GM21576 (cell line): Measurements from ENCODE around the gene MMP8.
A peak's percentile ranks its signal among the peaks of the same experiment; 100 is the strongest.

ENCODE experiments used
- ATAC-seq: cut with Tn5 transposase; IDR thresholded peaks from one replicate; pipeline ENCODE4 v1.9.1; 2021; ENCODE audit warnings: mild to moderate bottlenecking, moderate library complexity; ENCODE audit not compliant: unreplicated experiment

The MMP8 gene

GRCh38 chr11:102722821-102723220 lies 1.9 kb downstream of the MMP8 start:
- ATAC-seq = no peak

GRCh38 chr11:102719620-102720277 lies 5.0 kb downstream of the MMP8 start:
- ATAC-seq = no peak

- no peak for ATAC-seq
Observed at GRCh38 chr11:102717280-102717679, 7.5 kb downstream of the MMP8 start.

- peak; percentile 84 for ATAC-seq
Observed at GRCh38 chr11:102716527-102716926, 8.2 kb downstream of the MMP8 start.

- no peak for ATAC-seq
Observed at GRCh38 chr11:102712137-102712536, 12.6 kb downstream of the MMP8 start.

- ATAC-seq = no peak
Observed at GRCh38 chr11:102709201-102709945, 15.4 kb downstream of the MMP8 start.

- no peak for ATAC-seq
Observed at GRCh38 chr11:102708654-102709053, 16.1 kb downstream of the MMP8 start.

- no peak for ATAC-seq
Observed at GRCh38 chr11:102705626-102706025, 19.1 kb downstream of the MMP8 start, which contains the start of gene MMP27. Gene MMP27, minus strand, starts transcription at chr11:102705769. Its CDS starts 55 bp downstream, at chr11:102705714.

- ATAC-seq = no peak
Observed at GRCh38 chr11:102704841-102705240, 19.9 kb downstream of the MMP8 start.

- no peak for ATAC-seq
Observed at GRCh38 chr11:102703826-102704493, 20.8 kb downstream of the MMP8 start.

- no peak for ATAC-seq
Observed at GRCh38 chr11:102695201-102695600, 29.6 kb downstream of the MMP8 start.

- no peak for ATAC-seq
Observed at GRCh38 chr11:102685754-102686153, 39.0 kb downstream of the MMP8 start.

- no peak for ATAC-seq
Observed at GRCh38 chr11:102685338-102685737, 39.4 kb downstream of the MMP8 start.

- ATAC-seq = no peak
Observed at GRCh38 chr11:102683277-102683676, 41.5 kb downstream of the MMP8 start.

GRCh38 chr11:102680945-102681344 lies 43.8 kb downstream of the MMP8 start:
- ATAC-seq = no peak

- ATAC-seq = no peak
Observed at GRCh38 chr11:102678022-102678421, 46.7 kb downstream of the MMP8 start.

GRCh38 chr11:102676084-102676483 lies 48.7 kb downstream of the MMP8 start:
- no peak for ATAC-seq

GRCh38 chr11:102669664-102670063 lies 55.1 kb downstream of the MMP8 start:
- ATAC-seq = peak; percentile 61

GRCh38 chr11:102666331-102666957 lies 58.3 kb downstream of the MMP8 start:
- no peak for ATAC-seq

GRCh38 chr11:102664001-102664752 lies 60.6 kb downstream of the MMP8 start:
- peak; percentile 48 for ATAC-seq

- no peak for ATAC-seq
Observed at GRCh38 chr11:102662607-102663006, 62.1 kb downstream of the MMP8 start.
